Measurements from ENCODE around the gene CFTR. TPM values are rescaled to one million over a fixed set of nuclear protein-coding genes. Genes with fewer than 3 reads are reported as not detected.
A peak's percentile ranks its signal among the peaks of the same experiment; 100 is the strongest.

The CFTR gene
- total and polyA plus RNA-seq, 8 donors: 124 to 460 (median 292) TPM

DNA sequence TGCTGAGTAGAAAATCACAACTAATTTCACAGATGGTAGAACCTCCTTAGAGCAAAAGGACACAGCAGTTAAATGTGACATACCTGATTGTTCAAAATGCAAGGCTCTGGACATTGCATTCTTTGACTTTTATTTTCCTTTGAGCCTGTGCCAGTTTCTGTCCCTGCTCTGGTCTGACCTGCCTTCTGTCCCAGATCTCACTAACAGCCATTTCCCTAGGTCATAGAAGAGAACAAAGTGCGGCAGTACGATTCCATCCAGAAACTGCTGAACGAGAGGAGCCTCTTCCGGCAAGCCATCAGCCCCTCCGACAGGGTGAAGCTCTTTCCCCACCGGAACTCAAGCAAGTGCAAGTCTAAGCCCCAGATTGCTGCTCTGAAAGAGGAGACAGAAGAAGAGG, 186.9 kb downstream of the CFTR start:
- Histone ChIP-seq H3K27me3 (no peaks in the 10 kb centered on the region), H3K4me3 (no peak overlapping the region), H3K9me3 (no peaks in the 10 kb centered on the region), H3K4me1 (no peaks in the 10 kb centered on the region), H3K36me3 (peaks cover 0 to 7% (median 2%) of the 10 kb centered on the region in 3 donors), H3K27ac (peak overlapping the region in 1 of 4 donors; percentile 47)
- intact Hi-C loops (cut with DNase I): no loop called here
- TF ChIP-seq, protein P1, sequence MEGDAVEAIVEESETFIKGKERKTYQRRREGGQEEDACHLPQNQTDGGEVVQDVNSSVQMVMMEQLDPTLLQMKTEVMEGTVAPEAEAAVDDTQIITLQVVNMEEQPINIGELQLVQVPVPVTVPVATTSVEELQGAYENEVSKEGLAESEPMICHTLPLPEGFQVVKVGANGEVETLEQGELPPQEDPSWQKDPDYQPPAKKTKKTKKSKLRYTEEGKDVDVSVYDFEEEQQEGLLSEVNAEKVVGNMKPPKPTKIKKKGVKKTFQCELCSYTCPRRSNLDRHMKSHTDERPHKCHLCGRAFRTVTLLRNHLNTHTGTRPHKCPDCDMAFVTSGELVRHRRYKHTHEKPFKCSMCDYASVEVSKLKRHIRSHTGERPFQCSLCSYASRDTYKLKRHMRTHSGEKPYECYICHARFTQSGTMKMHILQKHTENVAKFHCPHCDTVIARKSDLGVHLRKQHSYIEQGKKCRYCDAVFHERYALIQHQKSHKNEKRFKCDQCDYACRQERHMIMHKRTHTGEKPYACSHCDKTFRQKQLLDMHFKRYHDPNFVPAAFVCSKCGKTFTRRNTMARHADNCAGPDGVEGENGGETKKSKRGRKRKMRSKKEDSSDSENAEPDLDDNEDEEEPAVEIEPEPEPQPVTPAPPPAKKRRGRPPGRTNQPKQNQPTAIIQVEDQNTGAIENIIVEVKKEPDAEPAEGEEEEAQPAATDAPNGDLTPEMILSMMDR (IDR thresholded peaks at IDR 0.05): no peak
- FAIRE-seq (no peak), DNase-seq (no peak), ATAC-seq (no peak)
- 77 to 90% methylated on average over 6 of the region's 6 CpGs for WGBS, 2 donors

DNA sequence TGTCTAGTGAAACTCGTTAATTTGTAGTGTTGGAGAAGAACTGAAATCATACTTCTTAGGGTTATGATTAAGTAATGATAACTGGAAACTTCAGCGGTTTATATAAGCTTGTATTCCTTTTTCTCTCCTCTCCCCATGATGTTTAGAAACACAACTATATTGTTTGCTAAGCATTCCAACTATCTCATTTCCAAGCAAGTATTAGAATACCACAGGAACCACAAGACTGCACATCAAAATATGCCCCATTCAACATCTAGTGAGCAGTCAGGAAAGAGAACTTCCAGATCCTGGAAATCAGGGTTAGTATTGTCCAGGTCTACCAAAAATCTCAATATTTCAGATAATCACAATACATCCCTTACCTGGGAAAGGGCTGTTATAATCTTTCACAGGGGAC, 187.6 kb downstream of the CFTR start:
- no peaks in the 10 kb centered on the region for H3K9me3 ChIP-seq
- H3K4me1 ChIP-seq: peaks cover 0 to 4% (median 0%) of the 10 kb centered on the region in 3 donors
- H3K27me3 ChIP-seq: no peaks in the 10 kb centered on the region
- 53 to 55% methylated on average over 2 of the region's 2 CpGs for WGBS, 2 donors
- FAIRE-seq (no peak), ATAC-seq (no peak), DNase-seq (no peak)
- TF ChIP-seq, protein P1 (IDR thresholded peaks at IDR 0.05): no peak
- H3K4me3 ChIP-seq: no peak overlapping the region
- H3K36me3 ChIP-seq: peaks cover 0 to 7% (median 2%) of the 10 kb centered on the region in 3 donors
- H3K27ac ChIP-seq: no peak overlapping the region
- intact Hi-C loops (cut with DNase I): no loop called here

DNA sequence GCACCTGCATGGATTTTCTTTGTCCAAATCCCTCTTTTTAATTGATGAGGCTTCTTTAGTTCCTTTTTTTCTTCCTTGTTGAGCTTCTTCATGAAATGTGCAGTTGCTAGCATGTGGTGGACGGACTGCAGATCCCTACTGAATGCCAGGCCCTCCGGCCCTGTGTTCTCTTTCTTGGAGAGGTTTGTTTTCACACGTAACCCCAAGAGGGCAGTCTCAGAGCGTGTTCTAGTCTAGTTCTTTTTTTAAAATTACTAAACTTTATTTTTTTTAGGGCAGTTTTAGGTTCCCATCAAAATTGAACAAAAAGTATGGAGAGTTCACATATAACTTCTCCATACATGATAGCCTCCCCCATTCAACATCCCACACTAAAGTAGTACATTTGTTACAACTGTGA, 190.0 kb downstream of the CFTR start:
- H3K36me3 ChIP-seq: peaks cover 0 to 7% (median 2%) of the 10 kb centered on the region in 3 donors
- DNase-seq (no peak), FAIRE-seq (no peak), ATAC-seq (no peak)
- no peak overlapping the region for H3K4me3 ChIP-seq
- no peaks in the 10 kb centered on the region for H3K9me3 ChIP-seq
- TF ChIP-seq, protein P1 (IDR thresholded peaks at IDR 0.05): no peak
- WGBS, 2 donors: 71 to 77% methylated on average over 4 of the region's 4 CpGs
- intact Hi-C loops (cut with DNase I): no loop called here
- no peak overlapping the region for H3K27ac ChIP-seq
- H3K4me1 ChIP-seq: peaks cover 0 to 7% (median 0%) of the 10 kb centered on the region in 3 donors
- no peaks in the 10 kb centered on the region for H3K27me3 ChIP-seq

DNA sequence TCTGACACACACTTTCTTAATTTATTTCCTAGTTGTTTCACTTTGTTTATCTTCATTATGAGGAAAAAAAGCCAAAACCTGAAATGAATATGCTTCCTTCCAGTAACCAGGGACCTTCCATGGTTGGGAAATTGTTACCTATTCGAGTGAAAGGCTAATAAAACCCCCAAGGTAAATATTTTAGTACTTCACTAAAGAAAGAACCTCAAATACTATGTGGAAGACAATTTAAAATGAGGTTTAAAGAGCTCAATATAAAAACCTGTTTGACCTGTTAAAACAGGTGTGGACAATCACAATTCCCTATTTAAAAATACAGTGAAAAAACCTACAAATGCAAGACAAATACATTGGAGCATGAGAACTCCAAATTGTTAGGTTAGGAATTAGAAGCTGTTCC, 192.6 kb downstream of the CFTR start:
- H3K27ac ChIP-seq: peak overlapping the region in 2 of 4 donors; percentile 31 to 42
- TF ChIP-seq, protein P1 (IDR thresholded peaks at IDR 0.05): no peak

DNA sequence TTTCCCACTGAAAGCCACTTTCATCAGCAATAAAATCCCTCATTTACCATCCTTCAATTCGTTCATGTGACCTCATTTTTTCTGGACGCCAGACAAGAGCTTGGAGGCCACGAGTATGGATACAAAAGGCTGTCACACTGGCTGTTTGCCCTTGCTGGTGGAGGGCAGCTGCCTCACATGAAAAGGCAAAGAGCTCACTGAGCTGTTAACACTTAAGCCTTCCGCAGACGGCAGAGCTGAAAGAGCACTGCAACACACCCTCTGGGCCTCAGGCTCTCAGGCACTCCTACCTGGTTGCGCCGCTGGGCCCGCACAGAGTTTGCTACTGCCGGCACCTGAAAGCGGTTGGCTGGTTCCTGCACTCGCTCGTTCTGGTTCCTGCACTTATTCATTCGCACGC, 193.5 kb downstream of the CFTR start:
- H3K9me3 ChIP-seq: no peaks in the 10 kb centered on the region
- TF ChIP-seq, protein P1 (IDR thresholded peaks at IDR 0.05): no peak
- peaks cover 0 to 7% (median 0%) of the 10 kb centered on the region in 3 donors for H3K4me1 ChIP-seq
- intact Hi-C loops (cut with DNase I): no loop called here
- FAIRE-seq: no peak
- no peaks in the 10 kb centered on the region for H3K36me3 ChIP-seq
- peak overlapping the region in 3 of 4 donors; percentile 16 to 42 (median 31) for H3K27ac ChIP-seq
- ATAC-seq: peak; percentile 52 to 76 (median 72)
- peak; percentile 24 to 63 (median 51) for DNase-seq
- 50 to 62% methylated on average over 14 of the region's 14 CpGs for WGBS, 2 donors
- no peaks in the 10 kb centered on the region for H3K27me3 ChIP-seq
- no peak overlapping the region for H3K4me3 ChIP-seq

More for the DNA sequence above, 192.6 kb downstream of the CFTR start:
- Histone ChIP-seq H3K36me3 (no peaks in the 10 kb centered on the region), H3K4me3 (no peak overlapping the region), H3K27me3 (no peaks in the 10 kb centered on the region), H3K4me1 (peaks cover 0 to 7% (median 0%) of the 10 kb centered on the region in 3 donors), H3K9me3 (no peaks in the 10 kb centered on the region)
- ATAC-seq: no peak
- WGBS, 2 donors: 18 to 21% methylated on average over 1 of the region's 1 CpG
- DNase-seq: no peak
- intact Hi-C loops (cut with DNase I): no loop called here
- no peak for FAIRE-seq
